DOHH2 (cell line): ENCODE data around the gene SMARCA2.

Experiments
- H3F3A ChIP-seq: fragments of 200-600 bp; sonication (generic), shearing (Covaris generic); 2 replicates; pipeline ENCODE4 v1.6.0; 2016; ENCODE audit warnings: antibody characterized with exemption, mild to moderate bottlenecking; ENCODE audit not compliant: control insufficient read depth, insufficient read depth
- H3K27ac ChIP-seq: fragments of 200-600 bp; sonication (generic); 2 replicates; pipeline ENCODE4 v1.5.1; 2014; ENCODE audit warnings: low read depth, mild to moderate bottlenecking, low read length, moderate library complexity
- H3K27me3 ChIP-seq: fragments of 200-600 bp; sonication (generic); 2 replicates; pipeline ENCODE4 v1.6.1; 2014; ENCODE audit warnings: mild to moderate bottlenecking, low read length, mixed read lengths; ENCODE audit not compliant: control insufficient read depth
- H3K36me3 ChIP-seq: fragments of 200-600 bp; sonication (generic); 2 replicates; pipeline ENCODE4 v1.6.1; 2014; ENCODE audit warnings: mild to moderate bottlenecking, low read length, moderate library complexity, mixed read lengths; ENCODE audit not compliant: control insufficient read depth
- H3K4me1 ChIP-seq: fragments of 200-600 bp; sonication (generic); 2 replicates; pipeline ENCODE4 v1.6.1; 2014; ENCODE audit warnings: mild to moderate bottlenecking, low read length, mixed read lengths; ENCODE audit not compliant: control insufficient read depth
- H3K4me2 ChIP-seq: fragments of 200-600 bp; sonication (generic); 2 replicates; pipeline ENCODE4 v1.6.0; 2014; ENCODE audit warnings: mild to moderate bottlenecking, low read length, moderate library complexity
- H3K4me3 ChIP-seq: fragments of 200-600 bp; sonication (generic); 2 replicates; pipeline ENCODE4 v1.5.1; 2014; ENCODE audit warnings: mild to moderate bottlenecking, low read length, mixed read lengths
- H3K79me2 ChIP-seq: fragments of 200-600 bp; sonication (generic); 2 replicates; pipeline ENCODE4 v1.6.1; 2014; ENCODE audit warnings: mild to moderate bottlenecking, low read length, mixed read lengths; ENCODE audit not compliant: control insufficient read depth
- H3K9me2 ChIP-seq: fragments of 200-600 bp; sonication (generic); replicated peaks from 2 replicates; pipeline ENCODE4 v1.6.1; 2014; ENCODE audit warnings: mild to moderate bottlenecking, low read length, mixed read lengths; ENCODE audit not compliant: control insufficient read depth
- H3K9me3 ChIP-seq: fragments of 200-600 bp; sonication (generic); 2 replicates; pipeline ENCODE4 v1.6.1; 2014; ENCODE audit warnings: antibody characterized with exemption, low read length, mixed read lengths; ENCODE audit not compliant: control insufficient read depth, insufficient read depth
- H4K20me1 ChIP-seq: fragments of 200-600 bp; sonication (generic); 2 replicates; pipeline ENCODE4 v1.6.0; 2014; ENCODE audit warnings: low read depth, mild to moderate bottlenecking, antibody characterized with exemption, low read length, moderate library complexity; ENCODE audit not compliant: control insufficient read depth, insufficient read depth
- CTCF ChIP-seq: fragments of 200-600 bp; sonication (generic); IDR thresholded peaks from one replicate; pipeline ENCODE4 v1.5.1; 2014; ENCODE audit warnings: antibody characterized with exemption, mild to moderate bottlenecking, low read depth, low read length; ENCODE audit not compliant: poor library complexity, severe bottlenecking
- EZH2phosphoT487 ChIP-seq: fragments of 200-600 bp; sonication (generic); IDR thresholded peaks from 2 replicates; pipeline ENCODE4 v1.6.1; 2017; ENCODE audit warnings: borderline replicate concordance, mild to moderate bottlenecking, antibody characterized with exemption, low read length, moderate library complexity, mixed read lengths

SMARCA2 gene

GRCh38 chr9:2242831-2243330, 227.7 kb downstream of the SMARCA2 start:
- Histone ChIP-seq H3K36me3 (no peaks in the 10 kb centered on the region), H3K4me3 (peak overlapping the region; percentile 70), H3K27ac (0 out of 2 replicates have a peak overlapping the region, but pooled peaks have one; percentile 52), H3K9me2 (no peaks in the 10 kb centered on the region), H3K4me1 (peaks cover 26% of the 10 kb centered on the region), H3F3A (no peaks in the 10 kb centered on the region; the same call in 1 of the 2 replicates), H3K4me2 (peak overlapping the region; percentile 87), H4K20me1 (no peaks in the 10 kb centered on the region), H3K9me3 (no peaks in the 10 kb centered on the region), H3K27me3 (no peaks in the 10 kb centered on the region), H3K79me2 (no peaks in the 10 kb centered on the region)
- TF ChIP-seq EZH2phosphoT487 (no peak), CTCF (no peak)
